ENCODE results near the gene PFKFB2. TPM values are rescaled to one million over a fixed set of nuclear protein-coding genes. Genes with fewer than 3 reads are reported as not detected.
A peak's percentile ranks its signal among the peaks of the same experiment; 100 is the strongest.

The PFKFB2 gene
- total RNA-seq, 1 donor from 2014 or later, result 107 TPM

- intact Hi-C loops (cut with micrococcal nuclease), result no loop called here
- Histone ChIP-seq H3K4me3 (peak within 1 kb of the TSS; percentile 95), H3K27me3 (ENCODE audit: low read depth) (no peaks in the 10 kb centered on the region), H3K9me3 (replicated peaks) (no peaks in the 10 kb centered on the region), H3K36me3 (peaks cover 14% of the 10 kb centered on the region), H3K4me1 (peaks cover 70% of the 10 kb centered on the region), H3K27ac (replicated peaks) (peak within 1 kb of the TSS; percentile 97)
- no peak for DNase-seq
- no peak for TF ChIP-seq CTCF (IDR thresholded peaks at IDR 0.05; ENCODE audit: borderline replicate concordance)
These were observed 1.7 kb upstream of the PFKFB2 start, which contains the start of gene YOD1 for GRCh38 chr1:207051191-207051943. Gene YOD1 (minus strand): TSS chr1:207051208. CDS start chr1:207051030, 178 bp downstream.

GRCh38 chr1:207054491-207054890, 1.4 kb downstream of the PFKFB2 start:
- Histone ChIP-seq H3K27ac (replicated peaks) (peak overlapping the region; percentile 97), H3K9me3 (replicated peaks) (no peaks in the 10 kb centered on the region), H3K4me1 (peaks cover 59% of the 10 kb centered on the region), H3K4me3 (peak overlapping the region; percentile 84), H3K27me3 (ENCODE audit: low read depth) (no peaks in the 10 kb centered on the region), H3K36me3 (peaks cover 3% of the 10 kb centered on the region)
- DNase-seq, result no peak
- no peak for TF ChIP-seq CTCF (IDR thresholded peaks at IDR 0.05; ENCODE audit: borderline replicate concordance)
- intact Hi-C loops (cut with micrococcal nuclease), result no loop called here

GRCh38 chr1:207055386-207056001, 2.4 kb downstream of the PFKFB2 start:
- H3K4me1 ChIP-seq, result peaks cover 60% of the 10 kb centered on the region
- peak overlapping the region; percentile 97 for H3K27ac ChIP-seq (replicated peaks)
- peaks cover 13% of the 10 kb centered on the region for H3K36me3 ChIP-seq
- no peak for DNase-seq
- no peaks in the 10 kb centered on the region for H3K27me3 ChIP-seq (ENCODE audit: low read depth)
- no peaks in the 10 kb centered on the region for H3K9me3 ChIP-seq (replicated peaks)
- intact Hi-C loops (cut with micrococcal nuclease), result no loop called here
- peak overlapping the region; percentile 84 for H3K4me3 ChIP-seq
- TF ChIP-seq CTCF (IDR thresholded peaks at IDR 0.05; ENCODE audit: borderline replicate concordance), result no peak

- intact Hi-C loops (cut with micrococcal nuclease), result no loop called here
These were observed 3.6 kb downstream of the PFKFB2 start for GRCh38 chr1:207056673-207057072.

GRCh38 chr1:207058252-207058651, 5.2 kb downstream of the PFKFB2 start:
- TF ChIP-seq CTCF (IDR thresholded peaks at IDR 0.05; ENCODE audit: borderline replicate concordance), result no peak
- Histone ChIP-seq H3K27ac (replicated peaks) (peak overlapping the region; percentile 97), H3K4me1 (peaks cover 57% of the 10 kb centered on the region), H3K36me3 (peaks cover 38% of the 10 kb centered on the region), H3K4me3 (peak overlapping the region; percentile 84), H3K9me3 (replicated peaks) (no peaks in the 10 kb centered on the region), H3K27me3 (ENCODE audit: low read depth) (no peaks in the 10 kb centered on the region)
- DNase-seq, result peak; percentile 41
- intact Hi-C loops (cut with micrococcal nuclease), result no loop called here

More at GRCh38 chr1:207056673-207057072, 3.6 kb downstream of the PFKFB2 start:
- Histone ChIP-seq H3K4me1 (peaks cover 57% of the 10 kb centered on the region), H3K36me3 (peaks cover 22% of the 10 kb centered on the region), H3K4me3 (peak overlapping the region; percentile 84), H3K27ac (replicated peaks) (peak overlapping the region; percentile 97), H3K9me3 (replicated peaks) (no peaks in the 10 kb centered on the region), H3K27me3 (ENCODE audit: low read depth) (no peaks in the 10 kb centered on the region)
- TF ChIP-seq CTCF (IDR thresholded peaks at IDR 0.05; ENCODE audit: borderline replicate concordance), result no peak
- no peak for DNase-seq

All from left ventricle myocardium inferior (tissue), 1 donor.